NCI-H1092 treated with DMSO at 0.1 percent for 48 hours (cell line): ENCODE data around the gene TBC1D24.

Source experiments
- DNase-seq: peaks from one replicate; lab custom pipeline; 2025; lab: John Stamatoyannopoulos, UW

Gene TBC1D24

DNA sequence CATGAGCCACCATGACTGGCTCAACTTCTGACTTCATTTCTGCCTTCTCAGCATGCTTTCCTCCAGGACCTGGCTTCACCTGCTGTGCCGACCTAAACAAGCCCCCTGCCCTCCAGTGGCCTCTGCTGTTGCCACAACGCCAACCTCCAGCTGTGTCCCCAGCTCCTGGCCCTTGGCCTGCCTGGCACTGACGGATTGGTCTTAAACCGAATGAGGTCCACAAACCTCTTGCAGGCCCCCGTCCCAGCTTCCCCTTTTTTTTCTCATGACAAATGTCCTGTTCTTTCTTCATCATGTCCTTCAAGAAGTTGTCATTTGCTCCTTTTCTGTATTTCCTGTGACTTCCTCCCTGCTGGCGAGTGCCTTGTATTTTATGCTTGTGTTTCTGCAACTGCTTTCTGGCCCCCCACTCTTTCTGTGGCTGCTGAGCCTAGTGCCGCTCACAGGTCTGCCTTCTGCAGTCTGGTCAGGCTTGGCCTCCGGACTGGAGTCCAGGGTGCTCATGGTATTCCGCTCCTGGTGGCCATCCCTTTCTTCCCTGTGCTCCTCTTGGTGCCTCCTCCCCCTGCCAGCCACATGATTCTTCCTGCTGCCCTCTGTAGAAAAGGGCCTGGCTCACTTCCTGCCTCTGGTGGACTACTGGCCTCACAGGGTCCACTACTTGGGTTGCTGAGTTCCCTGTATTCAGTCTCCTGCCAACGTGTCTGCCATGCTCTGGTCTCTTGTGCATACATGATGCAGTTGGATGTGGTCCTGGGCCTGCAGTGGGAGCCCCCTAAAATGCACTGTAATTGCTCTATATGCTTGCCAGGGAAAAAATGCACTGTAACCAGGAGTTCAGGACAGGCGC, 41.7 kb downstream of the TBC1D24 start:
- no peak for DNase-seq

DNA sequence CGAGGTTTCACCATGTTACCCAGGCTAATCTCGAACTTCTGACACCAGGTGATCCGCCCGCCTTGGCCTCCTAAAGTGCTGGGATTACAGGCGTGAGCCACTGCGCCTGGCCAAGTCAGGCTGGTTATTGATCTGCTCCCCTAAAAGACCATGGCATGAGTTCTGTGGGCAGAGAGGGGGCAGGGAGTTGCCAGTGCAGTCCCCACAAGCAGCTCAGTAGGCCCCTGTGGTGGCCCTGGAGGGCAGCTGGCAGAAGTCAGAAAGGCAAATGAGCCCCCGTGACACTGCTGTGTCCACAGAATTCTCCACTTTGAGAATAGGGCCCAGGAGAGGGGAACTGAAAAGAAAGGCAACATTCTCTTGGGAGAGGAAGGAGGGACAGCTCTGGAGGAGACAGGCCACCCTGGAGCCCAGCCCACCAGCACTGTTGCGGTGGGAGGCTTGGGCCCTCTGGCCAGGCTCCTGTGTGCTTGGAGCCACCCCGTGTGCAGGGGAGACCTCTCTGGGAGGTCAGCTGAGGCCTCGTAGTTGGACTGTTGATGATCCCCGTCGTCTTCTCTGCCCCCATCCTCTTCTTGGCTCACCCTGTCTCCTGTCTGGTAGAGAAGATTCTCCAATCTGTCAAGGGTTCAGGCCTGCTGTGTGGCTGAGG, 43.2 kb downstream of the TBC1D24 start:
- DNase-seq: no peak

DNA sequence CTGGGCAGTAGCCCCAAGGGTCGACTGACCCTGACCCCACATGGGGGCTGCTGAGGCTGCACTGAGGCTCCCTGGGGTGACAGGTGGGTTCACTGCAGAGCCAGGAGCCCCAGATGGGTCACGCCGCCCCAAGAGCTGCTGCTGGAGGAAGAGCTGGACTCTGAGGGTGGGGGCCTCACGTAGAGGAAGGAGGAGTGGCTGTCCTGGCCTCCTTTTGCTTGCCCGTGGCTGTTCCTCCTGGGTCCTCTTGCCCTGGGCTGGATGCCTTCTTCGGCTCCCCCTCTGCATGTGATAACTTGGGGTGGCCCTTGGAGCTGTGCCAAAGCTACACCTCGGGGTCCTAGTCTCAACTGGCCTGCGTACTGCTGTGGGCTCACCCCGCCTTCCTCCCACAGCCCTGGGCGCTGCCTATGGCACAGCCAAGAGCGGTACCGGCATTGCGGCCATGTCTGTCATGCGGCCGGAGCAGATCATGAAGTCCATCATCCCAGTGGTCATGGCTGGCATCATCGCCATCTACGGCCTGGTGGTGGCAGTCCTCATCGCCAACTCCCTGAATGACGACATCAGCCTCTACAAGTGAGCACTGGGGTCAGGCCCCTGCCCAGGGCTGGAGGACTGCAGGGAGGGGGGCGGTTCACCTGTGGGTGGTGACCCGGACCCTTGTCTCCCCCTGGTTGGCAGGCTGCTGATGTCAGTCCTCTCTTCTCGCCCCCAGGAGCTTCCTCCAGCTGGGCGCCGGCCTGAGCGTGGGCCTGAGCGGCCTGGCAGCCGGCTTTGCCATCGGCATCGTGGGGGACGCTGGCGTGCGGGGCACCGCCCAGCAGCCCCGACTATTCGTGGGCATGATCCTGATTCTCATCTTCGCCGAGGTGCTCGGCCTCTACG, 44.1 kb downstream of the TBC1D24 start:
- DNase-seq: no peak

DNA sequence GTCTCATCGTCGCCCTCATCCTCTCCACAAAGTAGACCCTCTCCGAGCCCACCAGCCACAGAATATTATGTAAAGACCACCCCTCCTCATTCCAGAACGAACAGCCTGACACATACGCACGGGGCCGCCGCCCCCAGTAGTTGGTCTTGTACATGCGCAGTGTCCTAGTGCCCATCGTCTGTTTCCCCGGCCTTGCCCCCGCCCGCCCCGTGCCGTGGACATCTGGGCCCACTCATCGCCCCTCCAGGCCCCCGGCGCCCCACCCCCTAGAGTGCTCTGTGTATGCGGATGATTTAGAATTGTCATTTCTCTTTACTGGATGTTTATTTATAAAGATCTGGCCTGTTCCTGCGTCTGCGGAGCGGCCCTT, 44.8 kb downstream of the TBC1D24 start:
- no peak for DNase-seq

DNA sequence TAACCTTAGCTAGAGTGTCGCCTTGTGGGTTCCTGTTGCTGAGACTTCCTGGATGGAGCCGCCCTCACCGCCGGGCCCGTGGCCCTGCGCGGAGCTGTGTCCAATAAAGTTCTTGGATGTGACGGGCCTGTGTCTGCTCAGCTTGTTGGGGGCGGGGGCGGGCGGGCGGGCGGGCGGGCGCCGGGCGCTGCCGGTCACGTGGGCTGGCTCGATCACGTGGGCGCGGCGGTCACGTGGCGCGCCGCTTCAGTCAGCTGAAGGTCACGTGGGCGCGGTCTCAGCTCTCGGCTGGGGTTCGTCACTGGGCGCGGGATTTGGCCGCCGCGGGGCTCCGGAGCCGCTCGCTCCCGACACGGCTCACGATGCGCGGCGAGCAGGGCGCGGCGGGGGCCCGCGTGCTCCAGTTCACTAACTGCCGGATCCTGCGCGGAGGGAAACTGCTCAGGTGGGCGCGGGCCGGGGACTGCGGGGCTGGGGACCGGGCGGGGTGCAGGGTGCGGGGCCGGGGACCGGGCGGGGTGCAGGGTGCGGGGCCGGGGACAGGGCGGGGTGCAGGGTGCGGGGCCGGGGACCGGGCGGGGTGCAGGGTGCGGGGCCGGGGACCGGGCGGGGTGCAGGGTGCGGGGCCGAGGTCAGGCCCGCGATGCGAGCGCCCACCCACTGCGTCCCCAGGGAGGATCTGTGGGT, 45.3 kb downstream of the TBC1D24 start, which contains the start of gene AMDHD2:
TSS of gene AMDHD2 (plus strand) at position 275 of the 687 bp plus-strand sequence. CDS start at position 363, 88 bp downstream.
- DNase-seq: peak; percentile 74

DNA sequence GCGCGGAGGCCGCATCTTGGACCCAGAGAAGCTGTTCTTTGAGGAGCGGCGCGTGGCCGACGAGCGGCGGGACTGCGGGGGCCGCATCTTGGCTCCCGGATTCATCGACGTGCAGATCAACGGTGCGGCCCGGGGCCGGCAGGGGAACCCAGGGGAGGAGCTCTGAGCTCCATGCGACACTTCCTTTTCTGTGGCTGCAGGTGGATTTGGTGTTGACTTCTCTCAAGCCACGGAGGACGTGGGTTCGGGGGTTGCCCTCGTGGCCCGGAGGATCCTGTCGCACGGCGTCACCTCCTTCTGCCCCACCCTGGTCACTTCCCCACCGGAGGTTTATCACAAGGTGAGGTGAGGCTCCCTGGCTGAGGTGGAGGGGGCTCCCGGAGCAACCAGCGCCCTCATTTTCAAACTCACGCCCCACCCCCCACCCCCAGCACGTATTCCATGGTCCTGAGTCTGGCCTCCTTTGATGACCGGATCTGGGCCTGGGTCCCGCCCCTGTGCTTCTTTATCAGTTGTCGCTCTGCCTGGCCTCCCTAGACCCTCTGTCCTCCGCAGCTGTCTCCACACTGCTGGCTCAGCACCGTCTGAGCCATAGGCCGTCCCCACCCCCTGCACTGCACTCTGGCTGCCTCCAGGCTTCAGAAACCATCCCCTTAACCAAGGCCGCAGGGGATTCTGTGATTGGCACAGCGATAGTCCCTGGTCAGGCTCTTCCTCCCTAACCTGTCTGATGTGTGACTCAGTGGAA, 46.0 kb downstream of the TBC1D24 start:
- no peak for DNase-seq

DNA sequence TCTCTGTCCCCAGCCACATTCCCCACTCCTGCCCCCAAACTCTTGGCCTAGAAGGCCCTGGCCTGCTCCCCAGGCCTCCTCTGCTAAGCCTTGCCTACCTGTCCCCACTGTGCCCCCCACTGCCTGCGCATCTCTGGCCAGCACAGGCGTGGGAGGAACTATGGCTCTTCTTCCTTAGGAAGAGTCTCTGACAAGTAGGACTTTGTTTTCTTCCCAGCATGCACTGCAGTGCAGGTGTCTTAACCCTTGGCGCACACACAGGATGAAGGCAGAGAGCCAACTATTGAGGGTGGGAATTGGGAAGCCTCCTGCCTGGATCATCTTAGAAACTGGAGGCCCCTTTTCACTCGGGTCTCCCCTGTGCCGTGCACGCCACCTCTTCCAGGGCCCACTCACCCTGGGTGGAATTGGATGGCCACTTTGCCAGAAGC, 48.9 kb downstream of the TBC1D24 start:
- no peak for DNase-seq

DNA sequence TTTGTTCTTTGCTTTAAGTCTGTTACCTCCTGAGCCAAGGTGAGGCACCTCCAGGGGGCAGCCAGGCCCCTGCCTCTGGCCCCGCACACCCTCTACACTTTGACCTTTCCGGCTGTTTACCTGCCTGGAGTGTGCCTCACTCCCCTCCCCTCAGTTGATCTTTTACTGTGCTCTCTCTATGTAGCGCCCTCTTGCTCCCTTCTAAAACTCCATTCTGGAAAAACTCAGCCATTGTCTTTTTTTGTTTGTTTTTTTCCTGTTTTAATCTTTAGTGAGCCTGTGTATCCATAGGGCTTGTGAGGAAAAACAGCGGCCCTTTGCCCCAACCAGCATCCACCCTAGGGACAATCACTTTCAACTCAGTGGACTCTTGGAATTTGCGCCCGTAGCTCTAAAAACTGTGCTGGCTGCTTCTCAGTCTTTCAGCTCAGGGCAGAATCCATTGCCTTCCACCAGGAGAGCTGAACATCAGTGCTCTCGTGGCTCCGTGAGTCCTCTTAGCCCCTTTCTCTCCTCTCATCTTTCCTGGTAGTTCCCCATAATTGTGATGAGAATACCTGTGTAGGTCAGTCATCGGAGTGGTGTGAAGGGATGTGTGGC, 49.5 kb downstream of the TBC1D24 start:
- no peak for DNase-seq

DNA sequence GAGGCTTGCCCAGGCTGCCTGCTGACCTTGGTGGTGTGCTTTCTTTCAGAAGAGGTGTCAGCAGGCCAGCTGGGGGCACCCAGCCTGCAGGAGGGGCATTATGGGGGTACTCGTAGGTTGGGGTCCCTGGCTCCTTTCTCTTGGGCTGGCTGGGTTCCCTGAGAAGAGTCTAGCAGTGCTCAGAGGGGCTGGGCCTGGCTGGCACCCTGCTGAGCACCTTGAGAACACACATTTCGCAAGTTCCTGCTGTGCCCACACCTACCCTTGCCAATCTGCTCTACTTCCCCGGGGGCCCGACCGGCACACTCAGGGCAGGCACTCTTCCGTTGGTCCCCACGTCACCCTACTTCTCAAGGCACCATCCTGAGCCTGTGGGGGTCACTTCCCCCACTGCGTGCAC, 51.2 kb downstream of the TBC1D24 start:
- DNase-seq: no peak

DNA sequence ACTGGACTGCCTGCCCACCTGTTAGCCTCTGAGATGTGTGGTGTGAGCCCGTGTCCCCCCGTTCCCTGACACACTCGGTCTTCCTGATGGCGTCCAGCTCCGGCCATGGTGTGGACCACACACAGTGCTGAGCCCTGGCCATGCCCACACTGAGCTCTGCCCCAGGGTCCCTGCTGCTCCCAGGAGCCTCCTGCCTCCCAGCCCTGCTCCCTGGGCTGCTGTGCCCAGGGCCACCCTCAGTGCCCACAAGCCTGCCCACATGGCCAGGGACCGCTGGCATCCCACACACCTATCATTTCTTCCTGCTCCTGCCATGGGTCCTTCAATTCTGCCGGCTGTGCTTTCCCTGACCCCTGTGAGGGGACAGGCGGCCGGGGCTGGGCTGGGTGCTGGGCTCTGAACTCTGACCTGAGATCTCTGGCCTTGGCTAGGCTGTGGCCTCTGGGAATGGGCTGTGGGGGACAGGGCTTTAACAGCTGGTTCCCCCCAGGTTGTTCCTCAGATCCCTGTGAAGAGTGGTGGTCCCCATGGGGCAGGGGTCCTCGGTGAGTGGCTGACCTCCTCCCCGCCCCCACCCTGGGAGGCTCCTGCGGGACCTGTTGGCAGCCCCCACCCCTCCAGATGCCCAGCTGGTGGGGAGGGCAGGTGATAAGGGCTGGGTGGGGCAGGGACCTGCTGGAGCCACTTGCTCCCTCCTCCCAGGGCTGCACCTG, 52.3 kb downstream of the TBC1D24 start:
- DNase-seq: no peak

DNA sequence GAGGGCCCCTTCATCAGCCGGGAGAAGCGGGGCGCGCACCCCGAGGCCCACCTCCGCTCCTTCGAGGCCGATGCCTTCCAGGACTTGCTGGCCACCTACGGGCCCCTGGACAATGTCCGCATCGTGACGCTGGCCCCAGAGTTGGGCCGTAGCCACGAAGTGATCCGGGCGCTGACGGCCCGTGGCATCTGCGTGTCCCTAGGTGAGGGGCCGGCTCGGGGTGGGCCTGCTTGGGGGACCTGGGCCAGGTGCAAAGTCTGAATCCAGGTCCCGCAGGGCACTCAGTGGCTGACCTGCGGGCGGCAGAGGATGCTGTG, 52.8 kb downstream of the TBC1D24 start:
- DNase-seq: no peak

DNA sequence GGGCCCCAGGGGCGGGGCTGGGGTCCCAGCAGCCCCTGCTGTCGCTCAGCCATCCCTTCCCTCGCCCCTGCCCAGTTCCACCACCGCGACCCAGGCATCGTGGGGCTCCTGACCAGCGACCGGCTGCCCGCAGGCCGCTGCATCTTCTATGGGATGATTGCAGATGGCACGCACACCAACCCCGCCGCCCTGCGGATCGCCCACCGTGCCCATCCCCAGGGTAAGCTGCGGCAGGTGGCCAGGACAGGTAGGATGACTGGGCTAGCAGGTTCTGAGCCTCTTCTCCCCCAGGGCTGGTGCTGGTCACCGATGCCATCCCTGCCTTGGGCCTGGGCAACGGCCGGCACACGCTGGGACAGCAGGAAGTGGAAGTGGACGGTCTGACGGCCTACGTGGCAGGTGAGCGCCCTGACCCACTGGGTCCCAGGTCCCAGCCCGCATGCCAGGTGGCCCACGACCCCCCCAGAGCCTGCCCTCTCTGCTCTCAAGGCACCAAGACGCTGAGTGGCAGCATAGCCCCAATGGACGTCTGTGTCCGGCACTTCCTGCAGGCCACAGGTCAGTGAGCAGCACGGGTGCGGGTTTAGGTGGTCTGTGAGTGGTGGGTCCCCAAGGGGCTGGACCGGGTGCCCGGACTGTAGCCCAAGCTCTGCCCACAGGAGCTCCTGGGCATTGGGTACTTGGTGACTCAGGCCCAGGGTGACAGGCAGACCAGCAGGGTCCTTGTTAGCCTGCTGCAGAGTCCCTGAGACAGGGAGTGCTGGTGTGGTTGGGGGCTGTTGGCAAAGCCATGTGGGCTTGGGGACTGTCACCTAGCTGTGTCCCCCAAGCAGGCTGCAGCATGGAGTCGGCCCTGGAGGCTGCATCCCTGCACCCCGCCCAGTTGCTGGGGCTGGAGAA, 53.5 kb downstream of the TBC1D24 start:
- no peak for DNase-seq

DNA sequence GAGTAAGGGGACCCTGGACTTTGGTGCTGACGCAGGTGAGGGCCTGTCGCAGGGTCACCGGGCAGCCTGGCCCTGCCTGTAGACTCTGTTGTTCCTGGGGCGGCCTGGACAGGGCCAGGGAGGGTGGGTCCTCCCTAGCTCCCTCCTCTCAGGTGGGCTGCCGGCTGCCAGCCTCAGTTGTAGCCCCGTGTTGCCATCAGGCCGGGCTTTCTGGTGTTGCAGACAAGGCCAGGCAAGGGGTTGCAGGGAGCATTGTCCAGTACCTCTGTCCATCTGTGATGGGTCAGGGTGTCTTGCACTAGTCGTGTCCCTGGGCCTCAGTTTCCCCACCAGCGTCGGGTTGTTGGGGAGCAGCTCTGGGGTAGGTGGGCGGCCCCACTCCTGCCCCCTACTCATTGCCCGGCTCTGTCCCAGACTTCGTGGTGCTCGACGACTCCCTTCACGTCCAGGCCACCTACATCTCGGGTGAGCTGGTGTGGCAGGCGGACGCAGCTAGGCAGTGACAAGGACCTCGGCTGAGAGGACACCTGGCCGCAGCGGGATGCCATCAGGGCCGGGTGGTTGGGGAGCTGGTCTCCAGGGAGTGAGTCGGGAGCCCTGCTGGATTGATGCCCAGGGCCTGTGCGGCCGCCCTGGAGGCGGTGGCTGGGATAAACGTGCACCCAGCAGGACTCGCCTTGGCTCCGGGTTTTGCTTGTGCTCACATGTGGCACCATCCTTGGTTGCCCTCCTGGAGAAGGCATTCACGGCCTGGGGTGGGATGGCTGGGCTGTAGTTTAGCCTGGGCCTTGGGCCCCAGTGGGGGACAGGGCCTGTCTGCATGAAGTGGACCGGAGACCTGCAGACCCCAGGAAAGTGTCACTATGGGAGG, 54.4 kb downstream of the TBC1D24 start:
- no peak for DNase-seq

DNA sequence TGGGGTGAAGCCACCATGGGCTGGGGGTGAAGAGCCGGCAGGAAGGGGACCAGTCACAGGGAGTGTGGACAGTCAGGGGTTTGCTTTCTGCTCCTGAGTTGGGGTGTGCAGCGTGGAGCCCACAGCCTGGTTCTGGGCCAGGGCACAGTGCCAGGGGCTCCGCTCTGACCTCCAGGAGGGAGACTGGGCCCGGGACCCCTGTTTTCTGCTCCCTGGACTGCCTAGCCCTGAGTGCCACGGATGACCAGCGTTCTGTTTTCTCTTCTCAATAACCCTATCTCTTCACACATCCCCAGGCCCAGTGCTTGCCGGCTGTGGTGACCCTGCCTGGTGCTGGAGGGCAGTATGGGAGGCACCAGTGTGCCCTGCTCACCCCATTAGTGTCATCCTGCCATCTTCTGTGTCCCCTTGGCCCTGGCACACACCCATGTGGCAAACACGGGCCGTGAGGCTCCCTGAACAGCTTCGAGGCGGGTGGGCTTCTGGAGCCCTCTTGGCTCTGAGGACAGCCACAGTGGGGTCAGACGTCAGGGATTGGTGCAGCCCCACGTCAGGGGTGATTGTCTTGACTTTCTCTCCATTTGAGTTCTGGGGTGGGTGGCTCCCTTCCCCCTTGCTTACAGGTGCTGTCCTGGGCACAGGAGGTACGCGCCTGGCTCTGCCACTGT, 55.2 kb downstream of the TBC1D24 start:
- DNase-seq: no peak

DNA sequence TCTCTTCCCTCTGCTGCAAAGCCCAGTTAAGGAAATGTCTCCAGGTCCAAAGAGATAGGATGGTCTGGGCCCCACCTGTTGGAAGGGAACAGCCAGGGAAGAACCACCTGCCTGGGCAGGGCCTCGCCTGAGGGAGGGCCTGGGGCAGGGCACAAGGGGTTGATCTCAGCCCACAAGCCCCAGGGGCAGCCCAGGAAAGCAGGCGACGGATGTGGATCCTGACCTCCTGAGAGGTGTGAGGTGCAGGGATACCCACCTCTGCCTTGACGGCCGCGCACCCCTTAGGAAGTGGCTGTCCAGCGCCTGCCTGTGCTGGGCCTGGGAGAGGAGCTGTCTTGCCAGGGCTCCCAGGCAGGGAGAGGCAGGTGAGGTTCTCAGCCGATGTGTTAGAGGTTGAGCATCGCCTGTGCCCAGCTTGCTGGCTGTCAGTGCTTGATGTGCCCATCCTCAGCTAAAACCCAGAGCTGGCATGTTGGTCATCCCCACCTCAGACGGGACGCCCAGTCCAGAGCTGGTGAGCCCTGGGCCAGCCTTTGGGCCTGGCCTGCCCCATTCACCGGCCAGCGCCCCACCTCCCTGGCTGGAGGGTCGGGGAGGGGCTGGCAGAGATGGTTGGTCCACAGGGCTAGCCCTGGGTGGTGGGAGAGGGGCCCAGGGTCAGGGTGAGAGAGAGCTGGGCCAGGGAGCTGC, 55.8 kb downstream of the TBC1D24 start:
- DNase-seq: no peak

DNA sequence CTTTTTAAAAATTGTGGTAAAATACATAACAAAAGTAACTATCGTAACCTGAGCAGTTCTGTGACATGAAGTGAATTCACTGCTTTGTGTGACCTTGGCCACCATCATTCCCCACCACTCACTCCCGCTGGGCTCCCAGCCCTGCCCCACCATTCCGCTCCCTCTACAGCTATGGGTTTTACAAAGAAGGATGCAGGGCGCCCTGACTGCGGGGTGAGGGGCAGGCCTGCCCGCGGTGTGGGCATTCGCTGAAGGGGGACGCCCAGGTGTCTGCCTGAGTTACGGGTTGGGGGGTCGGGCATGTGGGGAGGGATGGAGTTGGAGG, 56.4 kb downstream of the TBC1D24 start, which contains the start of gene CEMP1:
TSS of gene CEMP1 (minus strand) at position 38 of the 325 bp plus-strand sequence. CDS start 335 bp downstream, outside the sequence.
- DNase-seq: no peak
